GM10266 (cell line): ENCODE data around the gene TOX3.

Experiments
- DNase-seq: peaks from one replicate; pipeline ENCODE4 v3.0.0; 2012; ENCODE audit errors: extremely low spot score
- CTCF ChIP-seq: IDR thresholded peaks from 2 replicates; pipeline ENCODE4 v1.5.1; 2012; ENCODE audit warnings: mild to moderate bottlenecking, low read depth; ENCODE audit not compliant: control insufficient read depth, insufficient read depth; ENCODE audit errors: missing control alignments

The TOX3 gene

GRCh38 chr16:52463904-52464303 lies 83.0 kb downstream of the TOX3 start:
- no peak for TF ChIP-seq CTCF
- DNase-seq, result no peak

GRCh38 chr16:52462816-52463215 lies 84.1 kb downstream of the TOX3 start:
- TF ChIP-seq CTCF, result no peak
- no peak for DNase-seq

GRCh38 chr16:52460639-52461178 lies 86.2 kb downstream of the TOX3 start:
- TF ChIP-seq CTCF, result no peak
- no peak for DNase-seq

- TF ChIP-seq CTCF, result no peak
Measured at GRCh38 chr16:52456368-52456767, 90.6 kb downstream of the TOX3 start.

GRCh38 chr16:52455549-52456277 lies 91.2 kb downstream of the TOX3 start:
- DNase-seq, result no peak
- TF ChIP-seq CTCF, result no peak

More at GRCh38 chr16:52456368-52456767, 90.6 kb downstream of the TOX3 start:
- DNase-seq, result no peak

GRCh38 chr16:52453644-52454043 lies 93.3 kb downstream of the TOX3 start:
- no peak for TF ChIP-seq CTCF
- no peak for DNase-seq

GRCh38 chr16:52451971-52452421 lies 94.9 kb downstream of the TOX3 start:
- no peak for DNase-seq
- TF ChIP-seq CTCF, result no peak
